ENCODE data around the gene AGAP2.

- no peak for TF ChIP-seq CTCF (optimal IDR thresholded peaks at IDR 0.05 in 1 of 3, IDR thresholded peaks at IDR 0.05 in 1 of 3, conservative IDR thresholded peaks at IDR 0.05 in 1 of 3; ENCODE audit: extremely low read depth in 1 of 3, insufficient read depth in 2 of 3, low read length in 3 of 3)
- TF ChIP-seq EZH2 (IDR thresholded peaks at IDR 0.05; ENCODE audit: low read length), result no peak
Observed at GRCh38 chr12:57744777-57745484, 6.4 kb upstream of the AGAP2 start, which contains the start of gene TSPAN31.
